NCI-H2081 treated with DMSO at 0.1 percent for 48 hours (cell line): ENCODE measurements around the gene CADPS2.

Experiments
- DNase-seq: peaks from one replicate; lab custom pipeline; 2025; lab: John Stamatoyannopoulos, UW

Gene CADPS2

GRCh38 chr7:122364761-122365280, 521.4 kb downstream of the CADPS2 start:
- DNase-seq = no peak

- no peak for DNase-seq
Measured at GRCh38 chr7:122363144-122363543, 523.1 kb downstream of the CADPS2 start.

- DNase-seq = no peak
Measured at GRCh38 chr7:122362473-122362872, 523.8 kb downstream of the CADPS2 start.

GRCh38 chr7:122354656-122355055, 531.6 kb downstream of the CADPS2 start:
- no peak for DNase-seq

- DNase-seq = no peak
Measured at GRCh38 chr7:122352454-122352853, 533.8 kb downstream of the CADPS2 start.

GRCh38 chr7:122350701-122351100, 535.6 kb downstream of the CADPS2 start:
- DNase-seq = no peak

- no peak for DNase-seq
Measured at GRCh38 chr7:122344303-122344620, 542.0 kb downstream of the CADPS2 start.

- DNase-seq = no peak
Measured at GRCh38 chr7:122343601-122344302, 542.5 kb downstream of the CADPS2 start.

- DNase-seq = no peak
Measured at GRCh38 chr7:122340427-122340826, 545.8 kb downstream of the CADPS2 start.

GRCh38 chr7:122339145-122339904, 546.9 kb downstream of the CADPS2 start:
- no peak for DNase-seq

- DNase-seq = peak; percentile 46
Measured at GRCh38 chr7:122337011-122337410, 549.2 kb downstream of the CADPS2 start.

- DNase-seq = no peak
Measured at GRCh38 chr7:122329145-122329802, 557.0 kb downstream of the CADPS2 start.

- DNase-seq = no peak
Measured at GRCh38 chr7:122327969-122328368, 558.3 kb downstream of the CADPS2 start.

- DNase-seq = no peak
Measured at GRCh38 chr7:122316467-122317388, 569.5 kb downstream of the CADPS2 start.

- no peak for DNase-seq
Measured at GRCh38 chr7:122315507-122316466, 570.5 kb downstream of the CADPS2 start.

- DNase-seq = no peak
Measured at GRCh38 chr7:122314284-122314683, 572.0 kb downstream of the CADPS2 start.

GRCh38 chr7:122312789-122313188, 573.5 kb downstream of the CADPS2 start:
- no peak for DNase-seq

GRCh38 chr7:122311734-122312450, 574.4 kb downstream of the CADPS2 start:
- no peak for DNase-seq

- DNase-seq = no peak
Measured at GRCh38 chr7:122311050-122311700, 575.1 kb downstream of the CADPS2 start.
